ENCODE results near the gene CALR3. TPM values are rescaled to one million over a fixed set of nuclear protein-coding genes. Genes with fewer than 3 reads are reported as not detected.
"Not testable (repeated sequence)": the region's sequence is repeated elsewhere in the genome, so short reads cannot be mapped to it uniquely, and the experiment has no call there.

Gene CALR3
- not detected for total RNA-seq

DNA sequence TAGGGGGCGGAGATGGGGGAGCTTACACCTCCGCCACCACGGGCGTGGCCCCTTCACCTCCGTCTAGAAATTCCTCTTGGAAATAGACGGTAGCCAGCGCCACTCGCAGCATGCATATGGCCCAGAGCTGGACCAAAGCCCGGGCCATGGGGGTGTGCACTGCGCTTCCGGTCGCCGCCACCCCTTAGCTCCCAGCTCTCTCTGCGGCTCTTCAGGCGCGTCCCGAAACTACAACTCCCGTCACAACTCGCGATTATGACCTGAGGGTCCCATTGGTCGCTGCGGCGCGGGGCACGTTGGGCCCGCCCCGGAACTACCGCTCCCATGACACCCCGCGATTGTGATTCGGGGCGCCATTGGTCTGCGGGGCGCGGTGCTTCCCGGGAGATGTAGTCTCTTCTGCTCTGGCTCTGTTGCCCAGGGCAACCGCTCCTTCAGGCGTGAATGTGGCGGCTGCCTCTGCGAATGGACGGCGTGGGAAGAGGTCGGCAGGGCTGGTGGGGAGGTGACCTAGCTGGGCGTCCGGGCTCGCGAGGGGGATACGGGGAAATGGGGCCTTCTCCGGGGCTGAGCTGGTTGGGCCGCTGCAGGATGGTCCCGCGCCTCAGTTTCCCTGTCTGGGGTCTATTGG, at the start of gene CALR3, which contains the start of gene C19orf44:
Gene CALR3 (minus strand): TSS at position 186 of the 631 bp plus-strand sequence. CDS start 38 bp downstream, at position 148.
Gene C19orf44 (plus strand): TSS at position 413 of the 631 bp plus-strand sequence. CDS start 4,399 bp downstream, outside the sequence.
- CTCF ChIA-PET: interaction anchor here (1.1 to 2.0 kb wide), 2 partner anchors 47 to 54 kb away, joined by 4 to 9 read pairs; no protein-coding TSS in a partner anchor
- POLR2A ChIA-PET: interaction anchor here (1.0 to 1.8 kb wide), 4 partner anchors 15 to 660 kb away, joined by 3 to 5 read pairs (median 3); no protein-coding TSS in a partner anchor
- no peaks in the 10 kb centered on the region for H3K9me3 Mint-ChIP-seq
- TF ChIP-seq, protein P1, sequence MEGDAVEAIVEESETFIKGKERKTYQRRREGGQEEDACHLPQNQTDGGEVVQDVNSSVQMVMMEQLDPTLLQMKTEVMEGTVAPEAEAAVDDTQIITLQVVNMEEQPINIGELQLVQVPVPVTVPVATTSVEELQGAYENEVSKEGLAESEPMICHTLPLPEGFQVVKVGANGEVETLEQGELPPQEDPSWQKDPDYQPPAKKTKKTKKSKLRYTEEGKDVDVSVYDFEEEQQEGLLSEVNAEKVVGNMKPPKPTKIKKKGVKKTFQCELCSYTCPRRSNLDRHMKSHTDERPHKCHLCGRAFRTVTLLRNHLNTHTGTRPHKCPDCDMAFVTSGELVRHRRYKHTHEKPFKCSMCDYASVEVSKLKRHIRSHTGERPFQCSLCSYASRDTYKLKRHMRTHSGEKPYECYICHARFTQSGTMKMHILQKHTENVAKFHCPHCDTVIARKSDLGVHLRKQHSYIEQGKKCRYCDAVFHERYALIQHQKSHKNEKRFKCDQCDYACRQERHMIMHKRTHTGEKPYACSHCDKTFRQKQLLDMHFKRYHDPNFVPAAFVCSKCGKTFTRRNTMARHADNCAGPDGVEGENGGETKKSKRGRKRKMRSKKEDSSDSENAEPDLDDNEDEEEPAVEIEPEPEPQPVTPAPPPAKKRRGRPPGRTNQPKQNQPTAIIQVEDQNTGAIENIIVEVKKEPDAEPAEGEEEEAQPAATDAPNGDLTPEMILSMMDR (IDR thresholded peaks at IDR 0.05): no peak
- peak within 1 kb of the TSS; percentile 84 for H3K4me3 Mint-ChIP-seq
- DNase-seq (peak; percentile 99), ATAC-seq (peak; percentile 99)
- no peaks in the 10 kb centered on the region for H3K27me3 Mint-ChIP-seq
- intact Hi-C loops (cut with micrococcal nuclease): no loop called here
- H3K27ac Mint-ChIP-seq: peak within 1 kb of the TSS; percentile 83
- H3K4me1 Mint-ChIP-seq (ENCODE audit: low read depth): peaks cover 12% of the 10 kb centered on the region
- peaks cover 5% of the 10 kb centered on the region for H3K36me3 Mint-ChIP-seq (ENCODE audit: low read depth)

- CTCF ChIA-PET: no interaction called here
- H3K9me3 Mint-ChIP-seq: no peaks in the 10 kb centered on the region
- TF ChIP-seq, protein P1 (IDR thresholded peaks at IDR 0.05): no peak
- H3K4me3 Mint-ChIP-seq: peak overlapping the region; percentile 57
- ATAC-seq (no peak), DNase-seq (no peak)
- peaks cover 23% of the 10 kb centered on the region for H3K36me3 Mint-ChIP-seq (ENCODE audit: low read depth)
- peaks cover 34% of the 10 kb centered on the region for H3K4me1 Mint-ChIP-seq (ENCODE audit: low read depth)
- peak overlapping the region; percentile 57 for H3K27ac Mint-ChIP-seq
- intact Hi-C loops (cut with micrococcal nuclease): no loop called here
- POLR2A ChIA-PET: interaction anchor here (0.6 to 1.5 kb wide), 2 partner anchors 17 to 347 kb away, joined by 3 read pairs; no protein-coding TSS in a partner anchor
- H3K27me3 Mint-ChIP-seq: no peaks in the 10 kb centered on the region
Observed at GRCh38 chr19:16544473-16545231, 48.7 kb upstream of the CALR3 start.

- ChIA-PET POLR2A (interaction anchor here (0.6 to 4.4 kb wide), 6 partner anchors 18 to 509 kb away, joined by 3 to 35 read pairs (median 3); partner anchors contain the start of gene MED26), CTCF (interaction anchor here (0.7 to 1.5 kb wide), 4 partner anchors 14 to 101 kb away, joined by 3 to 4 read pairs (median 3); partner anchors contain the start of genes C19orf44 and CALR3)
- intact Hi-C loops (cut with micrococcal nuclease); ATAC-seq; H3K27me3 Mint-ChIP-seq; H3K9me3 Mint-ChIP-seq: not testable (repeated sequence)
- Mint-ChIP-seq H3K4me3 (peak overlapping the region; percentile 83), H3K27ac (peak overlapping the region; percentile 92), H3K4me1 (ENCODE audit: low read depth) (peaks cover 39% of the 10 kb centered on the region), H3K36me3 (ENCODE audit: low read depth) (peaks cover 29% of the 10 kb centered on the region)
- DNase-seq: peak; percentile 13
Observed at GRCh38 chr19:16543734-16544133, 47.8 kb upstream of the CALR3 start.

GRCh38 chr19:16542910-16543472, 47.0 kb upstream of the CALR3 start:
- peak overlapping the region; percentile 83 for H3K4me3 Mint-ChIP-seq
- H3K9me3 Mint-ChIP-seq: no peaks in the 10 kb centered on the region
- TF ChIP-seq, protein P1 (IDR thresholded peaks at IDR 0.05): no peak
- H3K27ac Mint-ChIP-seq: peak overlapping the region; percentile 92
- intact Hi-C loops (cut with micrococcal nuclease): no loop called here
- CTCF ChIA-PET: interaction anchor here (0.9 to 1.5 kb wide), 3 partner anchors 47 to 101 kb away, joined by 3 to 4 read pairs (median 3); partner anchors contain the start of genes C19orf44 and CALR3
- H3K4me1 Mint-ChIP-seq (ENCODE audit: low read depth): peaks cover 44% of the 10 kb centered on the region
- H3K27me3 Mint-ChIP-seq: no peaks in the 10 kb centered on the region
- ATAC-seq (no peak), DNase-seq (peak; percentile 37)
- POLR2A ChIA-PET: interaction anchor here (0.6 to 4.4 kb wide), 13 partner anchors 9 to 510 kb away, joined by 3 to 35 read pairs (median 3); partner anchors contain the start of genes MED26 and TMEM38A
- peaks cover 37% of the 10 kb centered on the region for H3K36me3 Mint-ChIP-seq (ENCODE audit: low read depth)

Data from activated CD8-positive, alpha-beta T cell treated with anti-CD3 and anti-CD28 coated beads for 36 hours (primary cell).